Stromal cell of bone marrow (primary cell): ENCODE measurements around the gene MRTFA.

Experiments
- DNase-seq: peaks from one replicate; pipeline ENCODE4 v3.0.0-alpha.2; 2012; ENCODE audit warnings: low read depth

Gene MRTFA

DNA sequence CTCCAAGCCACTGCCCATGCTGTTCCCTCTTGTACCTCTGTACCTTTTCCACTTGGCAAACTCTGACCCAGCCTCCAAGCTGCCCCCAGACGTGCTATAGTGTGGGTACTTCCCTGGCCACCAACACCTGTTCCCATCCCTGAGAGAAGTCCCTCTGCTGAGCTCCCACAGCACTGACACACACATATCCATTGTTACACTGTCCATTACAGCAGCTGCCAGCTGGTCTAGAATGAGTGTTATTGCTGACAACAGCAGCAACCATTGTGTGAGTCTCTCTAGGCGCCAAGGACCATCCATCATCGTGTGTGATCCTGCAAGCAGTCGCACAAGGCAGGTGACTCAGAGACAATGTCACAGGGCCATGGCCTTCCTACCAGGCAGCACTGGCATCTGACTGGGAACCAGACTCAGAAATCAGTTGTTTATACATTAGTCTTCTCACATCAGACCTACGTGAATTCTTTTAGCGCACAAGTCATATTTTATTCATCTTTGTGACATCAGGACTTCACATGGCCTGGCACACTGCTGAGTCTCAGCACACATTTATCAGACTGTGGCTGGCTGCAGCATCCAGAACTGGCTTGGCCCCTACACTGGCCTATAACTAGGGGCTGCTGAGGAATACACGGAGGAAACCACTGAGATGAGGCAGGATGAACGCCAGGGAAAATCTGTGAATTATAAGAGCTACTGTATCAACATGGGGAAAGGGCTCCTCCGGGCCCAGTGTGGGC, 209.8 kb downstream of the MRTFA start:
- DNase-seq = no peak

DNA sequence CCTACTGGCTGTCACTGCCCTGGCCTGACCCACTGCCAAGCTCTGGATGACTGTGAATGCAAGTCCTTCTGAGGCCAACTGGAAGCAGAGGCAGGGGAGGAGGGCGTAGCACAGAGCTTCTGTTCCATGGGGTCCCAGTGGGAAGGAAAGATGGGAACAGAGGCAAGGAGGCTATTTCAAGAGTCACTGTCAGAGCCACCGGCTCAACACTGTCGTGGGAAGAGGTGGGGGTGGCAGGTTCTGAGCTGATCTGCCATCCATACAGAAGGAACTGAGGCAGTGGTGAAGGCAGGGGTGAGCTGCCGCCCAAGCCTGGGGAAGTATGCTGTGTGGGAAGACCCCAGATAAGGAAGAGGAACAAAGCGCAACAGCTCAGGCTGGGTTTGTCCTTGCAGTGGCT, 211.4 kb downstream of the MRTFA start:
- DNase-seq = no peak

DNA sequence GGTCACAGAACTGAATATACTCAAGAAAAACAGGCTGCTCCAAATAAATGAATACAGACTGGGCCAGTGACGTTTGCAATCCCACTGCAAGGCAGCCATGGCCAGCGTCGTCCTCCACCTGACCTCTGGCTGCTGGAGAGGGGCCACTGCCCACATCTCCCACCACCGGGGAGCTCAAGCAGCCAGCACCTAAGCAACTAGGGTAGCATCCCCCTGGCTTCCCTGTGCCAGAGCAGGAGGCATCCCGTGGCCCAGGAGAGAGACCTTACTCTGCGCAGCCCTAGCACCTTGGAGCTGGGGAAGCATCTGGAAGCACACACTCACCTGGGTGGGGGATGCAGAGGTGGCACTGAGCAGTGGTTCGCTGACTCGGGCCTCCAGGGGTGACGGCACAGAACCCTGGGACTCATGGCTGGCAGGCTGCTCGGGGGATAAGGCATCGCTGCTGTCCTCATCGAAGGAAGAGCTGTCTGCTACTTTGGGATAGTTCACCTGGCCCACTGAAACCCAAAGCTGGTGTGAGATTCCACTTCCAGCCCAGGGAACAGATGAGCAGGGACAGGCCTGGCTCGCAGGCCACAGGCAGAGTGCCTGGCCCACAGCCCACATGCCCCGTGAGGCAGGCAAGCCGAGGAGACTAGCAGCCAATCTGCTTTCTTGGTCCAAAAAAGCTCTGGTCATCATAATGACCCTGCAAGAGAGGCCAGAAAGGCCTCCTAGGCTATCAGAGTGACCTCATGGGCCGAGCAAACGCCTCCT, 212.5 kb downstream of the MRTFA start:
- DNase-seq = no peak

DNA sequence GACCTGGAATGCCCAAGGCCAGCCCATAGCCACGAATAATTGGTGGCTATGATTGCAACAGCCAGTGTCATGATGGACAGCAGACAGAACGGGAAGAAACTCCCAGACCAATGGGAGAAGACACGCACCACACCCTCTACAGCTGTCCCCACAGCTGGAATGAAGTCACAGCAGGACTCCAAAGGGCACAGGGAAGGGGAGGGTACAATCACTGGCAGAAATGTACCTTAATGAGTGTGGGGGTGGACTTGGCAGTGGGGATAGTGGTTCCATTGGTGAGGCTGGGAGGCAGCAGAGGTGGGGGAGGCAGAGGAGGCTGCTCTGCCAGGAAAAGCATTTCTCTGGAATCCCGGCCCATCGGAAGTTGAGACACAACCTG, 213.2 kb downstream of the MRTFA start:
- no peak for DNase-seq

DNA sequence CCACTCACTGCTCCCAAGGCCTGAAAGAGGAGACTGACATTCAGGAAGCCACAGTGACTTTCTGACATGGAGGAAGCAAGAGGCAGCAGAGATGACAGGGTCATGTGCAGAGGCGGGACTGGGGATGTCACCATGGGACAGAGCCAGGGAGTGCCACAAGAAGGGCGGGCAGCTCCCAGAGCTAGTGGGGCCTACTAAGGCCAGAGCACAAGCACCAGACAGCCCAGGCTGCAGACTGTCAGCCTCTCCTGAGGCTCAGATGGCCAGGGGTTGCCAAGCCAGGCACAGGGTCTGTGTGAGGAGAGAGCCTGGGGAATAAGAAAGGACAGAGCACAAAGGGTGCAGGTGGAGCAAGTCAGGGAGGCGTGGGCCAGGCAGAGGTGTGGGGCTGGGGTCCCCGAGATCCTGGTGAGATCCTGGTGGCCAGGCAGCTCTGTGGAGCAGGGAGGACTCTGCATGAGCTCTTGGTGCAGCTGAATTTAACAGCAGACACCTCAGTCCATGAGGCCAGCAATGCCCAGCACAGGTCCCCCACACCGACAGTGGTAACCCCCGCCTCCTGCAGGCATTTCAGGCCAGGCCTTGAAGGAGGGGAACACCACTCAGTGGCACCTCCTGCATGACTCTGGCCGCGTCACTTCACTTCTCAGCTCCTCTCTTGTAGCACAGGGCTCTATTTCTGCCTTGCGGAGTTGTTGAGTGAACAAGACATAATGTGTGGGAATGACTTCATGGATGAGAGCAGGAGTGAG, 213.8 kb downstream of the MRTFA start:
- no peak for DNase-seq

DNA sequence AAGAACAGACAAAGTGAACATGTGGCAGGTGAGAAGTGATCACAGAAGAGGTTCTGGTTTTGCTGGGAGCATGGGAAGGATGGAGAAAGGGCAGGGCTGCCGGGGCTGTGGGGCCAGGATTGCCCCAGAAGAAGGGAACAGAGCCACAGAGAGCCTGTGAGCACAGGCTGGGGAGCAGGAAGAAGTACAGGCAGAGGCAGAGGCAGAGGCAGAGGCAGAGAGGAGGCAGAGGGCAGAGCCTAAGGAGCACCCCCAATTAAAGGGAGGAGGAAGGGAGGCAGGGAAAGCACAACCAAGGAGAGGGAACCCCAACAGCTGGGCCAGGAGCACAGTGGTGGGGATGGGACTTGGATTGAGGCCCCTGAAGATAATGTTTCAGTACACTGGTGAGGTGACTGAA, 214.6 kb downstream of the MRTFA start:
- no peak for DNase-seq

DNA sequence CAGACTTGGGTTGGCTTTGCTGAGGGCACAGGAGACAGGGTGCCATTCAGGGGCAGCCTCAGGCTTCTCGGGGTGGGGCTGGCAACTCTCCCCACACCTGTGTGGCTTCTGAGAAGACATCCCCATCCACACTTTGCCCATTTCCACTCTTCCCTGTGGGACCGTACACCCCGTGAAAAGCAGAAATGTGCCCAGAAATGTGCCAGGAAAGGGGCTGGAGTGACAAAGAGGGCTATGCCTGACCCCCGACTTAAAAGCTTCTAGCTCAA, 215.5 kb downstream of the MRTFA start:
- no peak for DNase-seq

DNA sequence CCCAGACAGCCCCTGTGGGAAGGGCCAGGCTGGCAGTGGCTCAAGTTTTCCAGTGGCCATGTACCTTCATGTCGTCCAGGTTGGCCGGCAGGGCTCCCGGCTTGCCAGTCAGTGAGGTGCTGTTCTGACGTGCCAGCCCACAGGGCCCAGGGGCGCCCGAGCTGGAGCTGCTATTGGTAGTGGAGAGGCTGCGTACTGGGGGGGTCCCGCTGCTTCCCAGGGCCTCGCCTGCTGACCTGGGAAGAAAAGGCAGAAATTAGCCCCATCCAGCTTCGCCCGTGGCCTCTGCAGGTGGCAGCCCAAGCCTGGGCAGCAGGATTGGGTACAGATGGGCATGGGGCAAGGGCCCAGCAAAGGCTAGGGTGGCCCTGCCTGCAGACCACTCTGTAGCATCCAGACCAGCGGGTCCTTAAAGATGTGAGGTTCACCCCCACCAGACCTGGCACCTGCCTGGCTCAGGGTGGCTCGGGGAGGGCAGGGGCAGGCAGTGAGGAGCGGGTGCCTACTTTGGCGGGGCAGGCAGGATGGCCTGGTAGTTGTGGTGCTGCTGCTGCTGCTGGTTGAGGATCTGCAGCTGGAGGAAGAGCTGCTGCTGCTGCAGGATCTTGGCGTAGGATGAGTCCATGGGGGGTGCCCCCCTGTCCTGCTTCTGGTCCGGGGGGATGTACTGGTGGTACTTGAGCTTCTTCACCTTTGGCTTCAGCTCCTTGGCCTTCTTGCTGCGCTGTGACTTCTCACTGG, 216.0 kb downstream of the MRTFA start:
- no peak for DNase-seq

DNA sequence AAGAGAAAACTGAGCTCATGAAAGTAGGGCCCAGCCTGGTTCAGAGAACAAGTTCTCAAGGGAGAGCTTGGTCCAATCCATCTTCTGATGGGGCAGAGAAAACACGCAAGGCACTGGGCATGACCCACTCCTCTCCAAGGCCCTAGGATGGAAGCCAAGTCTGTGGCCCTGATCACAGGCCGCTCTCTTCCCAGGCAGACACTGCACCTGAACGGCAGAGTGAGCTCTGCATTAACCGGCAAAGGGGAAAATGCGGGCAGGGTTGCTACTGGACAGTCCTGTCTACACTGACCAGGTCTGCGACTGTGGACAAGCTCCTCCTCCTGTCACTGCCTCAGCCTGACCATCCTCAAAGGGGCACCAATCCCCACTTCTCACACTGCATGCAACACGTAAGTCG, 216.8 kb downstream of the MRTFA start:
- no peak for DNase-seq

DNA sequence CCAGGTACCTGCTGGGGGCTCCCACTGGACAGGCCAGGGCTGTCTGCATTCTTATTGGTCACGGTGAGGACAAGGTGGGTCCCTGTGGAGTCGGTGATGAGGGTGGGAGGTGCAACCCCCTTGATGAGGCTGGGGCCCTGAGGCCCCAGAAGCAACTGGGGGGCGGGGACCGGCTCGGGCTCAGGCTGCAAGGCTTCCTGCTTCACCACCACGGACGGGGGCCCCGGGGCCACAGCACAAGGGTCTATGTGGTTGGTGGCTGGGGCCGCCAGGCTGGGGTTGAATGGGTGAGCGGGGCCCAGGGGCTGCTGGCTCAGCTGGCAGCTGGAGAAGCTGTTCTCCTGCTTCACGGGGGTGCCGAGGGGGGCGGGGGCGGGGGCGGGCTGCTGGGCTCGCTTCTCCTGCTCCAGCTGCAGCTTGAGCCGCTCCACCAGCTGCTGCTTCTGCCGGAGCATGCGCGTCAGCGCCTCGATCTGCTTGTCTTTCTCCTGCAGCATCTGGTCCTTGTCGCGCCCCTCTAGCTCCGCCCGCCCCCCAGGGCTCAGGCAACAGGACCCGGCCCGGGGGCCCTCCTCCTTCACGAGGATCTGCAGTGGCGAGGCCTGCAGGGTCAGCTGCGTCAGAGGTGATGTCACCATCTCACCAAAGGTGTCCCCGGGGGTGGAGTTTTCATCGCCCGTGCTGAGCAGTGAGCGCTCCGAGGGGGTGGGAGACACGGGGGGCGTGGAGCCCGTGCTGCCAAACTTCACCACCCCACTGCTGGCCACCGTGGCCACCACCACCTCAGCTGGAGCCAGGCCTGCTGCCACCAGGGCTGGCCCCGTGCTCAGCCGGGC, 217.9 kb downstream of the MRTFA start:
- DNase-seq = no peak

DNA sequence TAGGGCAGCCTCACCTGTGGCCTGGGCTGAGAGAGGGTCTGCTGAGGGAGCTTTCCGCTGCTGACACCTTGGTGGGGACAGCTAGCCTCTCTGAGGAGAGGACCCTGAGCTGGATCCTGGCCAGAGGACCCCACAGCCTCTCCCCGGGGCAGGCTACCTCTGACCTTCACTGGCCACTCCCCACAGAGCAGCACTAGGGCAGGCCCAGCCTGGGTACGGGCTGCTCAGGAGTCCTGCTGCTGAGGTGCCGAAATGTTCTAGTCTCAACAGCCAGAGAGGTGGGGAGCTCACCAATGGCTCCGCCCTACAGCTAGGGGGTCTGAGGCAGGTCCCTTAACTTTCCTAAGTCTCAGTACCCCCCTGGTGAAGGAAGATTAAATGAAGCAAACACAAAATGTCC, 218.6 kb downstream of the MRTFA start:
- no peak for DNase-seq

DNA sequence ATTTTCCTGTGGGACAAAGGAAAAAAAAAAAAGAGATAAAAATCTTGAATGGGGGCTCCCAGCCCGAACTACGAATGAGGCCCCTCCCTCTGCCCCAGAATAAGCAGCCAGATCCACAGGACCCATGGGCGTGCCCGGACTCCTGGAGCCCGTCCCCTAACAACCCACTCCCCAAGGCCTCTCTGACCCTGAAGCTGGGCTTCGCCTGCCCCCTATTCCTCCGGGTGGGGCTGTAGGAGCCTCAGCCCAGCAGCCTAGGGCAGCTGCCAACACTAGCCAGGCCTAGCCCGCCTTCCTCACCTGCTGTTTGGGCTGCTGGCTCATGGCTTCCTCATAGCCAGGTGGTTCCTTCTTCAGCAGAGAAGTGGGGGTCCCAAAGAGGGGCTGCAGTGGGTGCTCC, 219.5 kb downstream of the MRTFA start:
- no peak for DNase-seq

DNA sequence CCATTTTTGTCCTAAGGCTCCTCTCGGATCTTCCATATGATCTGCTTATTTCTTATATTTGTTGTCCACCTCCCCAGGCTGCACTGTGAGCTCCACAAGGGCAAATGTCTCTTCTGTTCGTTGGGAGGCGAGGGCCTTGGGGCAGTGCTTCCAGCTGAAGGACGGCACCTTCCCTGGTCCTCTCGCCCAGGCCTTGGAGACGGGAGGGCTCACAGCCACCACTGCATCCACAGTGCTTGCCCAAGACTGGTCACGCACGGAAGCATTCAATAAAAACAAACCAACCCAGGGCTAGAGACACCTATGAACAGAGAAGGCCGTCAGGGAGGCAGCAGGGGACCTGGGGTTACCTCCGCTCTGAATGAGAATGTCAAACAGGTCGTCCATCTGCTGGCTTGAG, 219.9 kb downstream of the MRTFA start:
- no peak for DNase-seq

DNA sequence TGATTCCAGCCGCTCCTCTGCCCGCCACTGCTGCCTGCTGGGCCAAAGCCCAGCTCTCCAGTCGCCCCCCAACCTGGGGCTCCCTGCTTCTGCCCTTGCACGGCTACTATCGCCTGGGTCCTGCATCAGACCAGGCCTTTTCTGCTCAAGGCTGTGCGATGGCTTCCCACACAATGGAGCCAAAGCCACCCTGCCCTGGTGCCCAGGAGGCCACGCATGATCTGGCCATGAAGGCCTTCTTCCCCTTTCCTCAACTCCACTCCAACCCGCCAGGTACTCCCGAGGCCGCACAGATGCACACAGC, 220.3 kb downstream of the MRTFA start:
- DNase-seq = no peak

DNA sequence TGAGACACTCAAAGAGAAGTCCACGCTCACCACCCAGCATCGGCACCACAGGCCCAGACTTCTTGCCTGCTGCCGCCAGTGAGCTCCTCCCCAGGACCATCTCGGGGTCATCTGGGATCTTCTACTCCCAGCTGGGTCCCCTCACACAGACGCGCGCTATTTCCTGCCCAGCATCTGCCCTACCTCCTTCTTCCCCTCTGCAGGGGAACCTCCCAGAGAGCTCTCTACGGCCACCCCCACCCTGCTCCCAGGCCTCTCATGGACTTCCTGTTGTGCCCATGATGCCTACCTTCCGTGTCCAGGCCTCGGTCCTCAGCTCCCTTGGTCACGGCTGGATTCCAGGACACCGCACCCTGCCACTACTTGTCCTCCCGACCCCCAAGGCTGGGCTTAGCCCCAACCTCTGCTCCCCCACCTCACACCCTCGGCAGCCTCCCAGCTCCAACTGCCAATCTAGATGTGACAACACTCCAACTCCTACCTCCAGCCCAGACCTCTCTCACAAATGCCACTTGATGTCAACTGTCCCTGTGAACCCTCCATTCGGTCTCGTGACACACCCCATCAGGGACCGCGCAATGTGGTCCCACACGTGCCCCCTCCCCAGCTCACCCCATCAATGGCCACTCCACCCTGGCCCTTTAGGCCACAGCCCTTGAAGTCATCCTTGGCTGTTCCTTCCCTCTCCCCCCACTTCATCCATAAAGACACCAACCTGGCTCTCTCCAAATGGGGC, 220.8 kb downstream of the MRTFA start:
- no peak for DNase-seq

DNA sequence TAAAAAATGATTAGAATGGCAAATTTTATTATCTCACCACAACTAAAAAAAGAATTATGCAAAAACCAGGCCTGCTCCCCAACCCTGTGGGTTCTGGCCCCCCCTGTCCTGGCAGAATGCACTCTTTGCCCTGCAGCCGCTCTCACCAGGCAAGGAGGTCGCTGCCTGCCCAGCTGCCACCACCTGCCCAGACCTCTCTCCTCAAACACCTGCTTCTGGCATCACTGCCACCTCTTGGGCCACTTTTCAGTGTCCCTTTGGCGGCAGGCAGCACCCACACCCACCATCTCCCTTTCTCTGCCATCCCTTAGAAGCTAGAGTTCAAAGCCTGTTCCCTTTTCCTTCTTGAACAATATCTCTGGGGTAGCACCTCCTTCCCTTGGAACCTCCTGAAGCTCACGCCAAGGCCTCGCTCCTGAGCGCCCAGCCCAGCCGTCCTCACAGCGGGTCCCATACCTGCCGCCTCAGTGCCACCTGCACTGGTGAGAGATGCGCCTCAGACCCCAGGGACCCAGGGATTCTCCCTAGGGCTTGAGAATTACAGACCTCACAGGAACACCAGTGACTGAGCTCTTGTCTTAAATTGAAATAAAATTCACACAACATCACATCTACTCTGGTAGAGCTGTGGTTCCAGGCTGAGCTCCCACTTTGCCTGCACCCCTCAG, 221.5 kb downstream of the MRTFA start:
- no peak for DNase-seq

DNA sequence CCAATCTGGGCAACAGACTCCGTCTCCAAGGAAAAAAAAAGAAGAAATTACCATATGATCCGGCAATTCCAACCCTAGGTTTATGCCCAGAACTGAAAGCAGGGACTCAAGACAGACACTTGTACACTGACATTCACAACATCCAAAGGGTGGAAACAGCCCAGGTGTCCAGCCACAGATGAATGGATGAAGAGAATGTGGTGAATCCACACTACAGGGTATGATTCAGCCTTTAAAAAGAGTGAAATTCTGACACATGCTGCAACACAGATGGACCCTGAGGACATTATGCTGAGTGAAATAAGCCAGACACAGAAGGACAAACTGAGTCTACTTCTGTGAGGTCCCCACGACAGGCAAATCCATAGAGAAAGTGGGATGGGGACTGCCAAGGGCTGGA, 222.2 kb downstream of the MRTFA start:
- DNase-seq = no peak

DNA sequence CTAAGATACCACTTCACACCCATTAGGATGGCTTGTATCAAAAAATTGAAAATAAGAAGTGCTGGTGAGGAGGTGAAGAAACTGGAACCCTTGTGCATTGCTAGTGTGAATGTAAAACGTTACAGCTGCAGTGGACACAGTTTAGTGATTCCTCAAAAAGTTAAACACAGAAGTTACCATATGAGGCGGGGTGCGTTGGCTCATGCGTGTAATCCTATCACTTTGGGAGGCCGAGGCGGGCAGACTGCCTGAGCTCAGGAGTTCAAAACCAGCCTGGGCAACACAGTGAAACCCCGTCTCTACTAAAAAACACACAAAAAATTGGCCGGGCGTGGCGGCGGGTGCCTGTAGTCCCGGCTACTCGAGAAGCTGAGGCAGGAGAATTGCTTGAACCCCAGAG, 222.6 kb downstream of the MRTFA start:
- DNase-seq = no peak

DNA sequence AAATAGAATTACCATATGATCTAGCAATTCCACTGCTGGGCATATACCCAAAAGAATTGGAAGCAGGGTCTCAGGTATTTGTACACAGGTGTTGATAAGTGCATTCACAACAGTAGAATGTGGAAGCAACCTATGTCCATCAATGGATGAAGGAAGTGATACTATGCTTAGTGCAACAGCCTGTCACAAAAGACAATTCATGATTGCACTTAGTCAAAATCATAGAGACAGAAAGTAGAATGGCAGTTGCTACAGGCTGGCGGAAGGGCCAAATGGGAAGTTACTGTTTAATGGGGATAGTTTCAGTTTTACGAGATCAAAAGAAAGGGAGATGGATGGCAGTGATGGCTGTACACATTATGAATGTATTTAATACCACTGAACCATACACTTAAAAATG, 224.1 kb downstream of the MRTFA start:
- DNase-seq = no peak

DNA sequence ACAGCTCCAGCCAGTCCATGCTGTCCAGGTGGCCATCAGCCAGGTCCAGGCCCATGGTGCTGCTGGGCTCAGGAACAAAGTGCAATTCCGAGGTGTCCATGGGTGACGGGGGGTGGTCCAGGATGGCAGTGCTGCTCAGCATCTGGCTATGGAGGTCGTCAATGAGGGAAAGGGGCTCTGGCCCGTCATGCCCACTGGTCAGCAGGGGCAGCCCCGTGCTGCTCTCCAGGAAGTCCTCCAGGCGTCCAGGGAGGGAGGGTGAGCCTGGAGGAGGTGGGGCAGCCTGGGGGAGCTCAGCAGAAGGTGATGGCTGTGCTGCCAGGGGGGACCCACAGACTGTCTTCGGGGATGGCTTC, 225.0 kb downstream of the MRTFA start:
- DNase-seq = no peak
